HPDE6-E6E7 (cell line): ENCODE measurements around the gene PSRC1.

ENCODE experiments used
- DNase-seq: peaks from one replicate; pipeline ENCODE4 v3.0.0; 2011; ENCODE audit warnings: missing footprints; ENCODE audit errors: extremely low spot score

PSRC1 gene

DNA sequence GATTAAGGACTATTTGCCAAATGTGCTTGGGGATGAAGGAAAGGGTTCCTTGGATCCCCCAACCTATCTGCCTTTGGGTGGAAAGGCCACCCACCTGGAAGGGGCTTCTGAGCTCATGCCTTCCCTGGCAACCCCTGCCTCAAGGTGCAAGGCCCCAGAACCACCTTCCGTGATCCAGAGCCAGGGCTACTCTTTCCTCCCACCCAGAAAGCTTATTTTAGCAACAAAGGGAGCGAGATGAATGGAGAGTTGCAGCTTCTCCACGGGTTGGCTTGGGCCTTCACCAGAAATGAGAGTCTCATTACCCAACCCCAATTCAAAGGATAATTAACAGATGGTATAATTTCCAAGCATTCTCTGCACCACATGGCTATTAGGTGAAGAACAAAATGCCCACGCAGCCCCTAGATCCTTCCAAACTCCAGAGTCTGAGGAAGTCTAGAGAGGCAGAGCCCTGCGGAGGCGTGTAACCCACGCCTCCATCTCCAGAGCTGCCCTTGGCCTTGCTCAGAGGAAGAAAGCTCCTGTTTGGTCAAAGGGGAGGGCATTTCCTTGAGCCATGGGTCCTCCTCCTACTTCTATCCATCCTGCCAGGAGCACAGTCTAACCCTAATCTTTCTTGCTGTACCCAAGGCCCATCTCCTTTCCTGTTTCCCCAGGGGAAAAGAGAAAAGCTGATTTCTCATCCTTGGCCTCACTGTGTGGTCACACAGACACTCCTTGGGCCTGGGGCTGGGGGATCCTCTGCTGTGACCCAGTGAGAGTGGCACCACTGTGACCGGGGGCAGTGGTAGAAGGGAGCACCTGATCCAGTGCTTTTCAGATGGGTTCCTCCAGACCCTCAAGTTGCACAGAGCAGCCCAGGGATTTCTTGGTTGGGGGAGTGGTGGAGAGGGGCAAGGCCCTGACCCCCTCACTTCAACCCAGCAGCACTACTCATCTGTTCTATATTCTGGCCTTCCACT is 35.3 kb downstream of the PSRC1 start:
- DNase-seq, result no peak

DNA sequence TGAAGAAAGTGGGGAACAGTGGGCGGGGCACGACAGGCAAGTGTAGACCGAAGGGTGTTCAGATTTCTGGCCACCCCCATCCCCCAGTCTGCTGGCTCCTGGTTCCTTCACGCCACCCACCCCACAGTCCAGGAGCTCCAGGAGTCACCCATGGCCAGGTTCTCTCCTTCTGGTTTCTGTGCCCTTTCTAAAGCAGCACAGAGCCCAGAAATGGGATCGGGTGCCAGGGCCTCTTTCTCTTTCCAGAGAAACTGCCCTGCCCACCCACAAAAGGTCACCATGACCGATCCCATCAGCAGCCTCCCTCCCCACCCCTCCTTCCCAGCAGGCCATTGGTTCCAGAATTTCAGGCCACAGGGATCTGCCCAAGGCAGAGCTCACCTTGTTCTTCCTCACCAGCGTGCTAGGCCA is 36.8 kb downstream of the PSRC1 start:
- no peak for DNase-seq

DNA sequence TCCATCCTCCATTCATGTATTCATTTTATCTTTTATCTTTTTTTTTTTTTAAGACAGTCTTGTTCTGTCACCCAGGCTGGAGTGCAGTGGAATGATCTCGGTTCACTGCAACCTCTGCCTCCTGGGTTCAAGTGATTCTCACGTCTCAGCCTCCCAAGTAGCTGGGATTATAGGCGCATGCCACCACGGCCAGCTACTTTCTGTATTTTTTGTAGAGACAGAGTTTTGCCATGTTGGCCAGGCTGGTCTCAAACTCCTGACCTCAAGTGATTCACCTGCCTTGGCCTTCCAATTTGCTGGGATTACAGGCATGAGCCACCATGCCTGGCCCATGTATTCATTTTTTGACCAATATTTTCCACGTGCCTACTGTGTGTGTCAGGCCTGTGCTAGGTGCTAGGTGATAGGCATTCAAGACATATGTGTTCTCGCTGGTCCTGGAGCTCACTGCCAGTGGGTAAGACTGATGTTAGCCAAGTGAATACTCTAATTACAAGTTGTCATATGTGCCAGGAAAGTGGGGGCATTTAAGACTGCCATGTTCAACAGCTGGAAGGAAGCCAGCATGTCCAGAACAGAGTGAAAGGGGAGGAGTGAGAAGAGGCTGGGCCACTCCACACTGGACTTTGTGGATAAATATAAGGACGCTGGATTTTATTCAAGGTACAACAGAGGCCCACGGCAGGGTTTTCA is 38.9 kb downstream of the PSRC1 start:
- DNase-seq, result no peak

DNA sequence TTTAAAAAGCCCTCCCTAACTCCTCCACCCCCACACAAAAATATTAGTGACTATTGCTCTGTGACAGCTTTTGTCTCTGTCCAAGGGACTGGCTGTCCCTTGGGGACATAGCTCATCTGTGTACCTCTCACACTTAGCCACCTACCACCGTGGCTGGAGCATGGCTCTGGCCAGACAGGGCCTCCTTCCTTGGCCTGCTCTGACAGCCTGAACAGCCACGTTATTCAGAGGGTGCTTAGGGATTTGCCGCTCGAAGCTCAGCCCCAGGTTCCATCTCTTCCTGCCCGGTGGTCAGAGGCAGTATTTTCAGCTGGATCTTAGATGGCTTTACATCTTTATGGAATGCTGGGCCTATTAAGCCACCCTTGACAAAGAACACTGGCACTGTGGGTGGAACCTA is 39.7 kb downstream of the PSRC1 start:
- DNase-seq, result no peak

DNA sequence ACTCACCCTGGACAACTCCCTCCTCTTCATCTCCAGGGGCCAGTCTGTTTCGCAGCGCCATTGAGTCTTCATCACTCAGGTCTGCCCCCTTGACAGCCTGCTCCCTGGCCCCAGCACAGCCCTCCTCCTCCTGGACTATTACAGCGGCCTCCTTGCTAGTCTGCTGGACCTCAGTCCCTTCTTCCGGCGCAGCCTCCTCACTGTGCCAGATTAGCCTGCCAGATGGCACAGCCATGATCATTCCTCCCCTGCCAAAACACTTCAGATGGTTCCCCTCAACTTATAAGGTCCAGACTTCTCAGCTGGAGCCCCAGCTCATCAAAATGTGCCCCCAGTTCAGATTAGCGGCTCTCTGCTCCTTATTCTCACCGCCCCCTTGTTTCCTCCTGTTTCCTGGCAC is 40.6 kb downstream of the PSRC1 start:
- DNase-seq, result no peak

DNA sequence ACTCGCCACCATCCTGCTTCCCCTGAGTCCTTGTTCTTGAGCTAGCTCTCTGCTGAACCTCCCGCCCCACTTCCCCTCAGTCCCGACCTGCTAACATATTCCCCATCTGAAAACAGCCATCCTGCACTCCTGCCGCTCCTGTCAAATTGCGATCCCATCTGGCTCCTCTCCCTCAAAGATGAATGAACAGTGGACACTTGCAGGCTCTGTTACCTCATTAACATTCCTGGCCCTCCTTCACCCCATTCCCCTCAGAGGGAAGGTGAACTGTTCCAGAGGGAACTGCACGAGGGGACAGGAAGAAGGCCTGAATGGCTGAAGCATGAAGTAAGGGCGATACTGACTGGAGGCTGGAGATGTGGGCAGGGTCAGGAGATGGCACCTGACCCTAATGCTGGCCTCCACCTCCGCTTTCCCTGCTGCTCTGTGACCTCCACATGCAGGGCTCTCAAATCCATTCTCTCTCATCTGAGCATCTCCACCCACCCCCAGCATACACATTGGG is 41.1 kb downstream of the PSRC1 start:
- DNase-seq, result no peak

DNA sequence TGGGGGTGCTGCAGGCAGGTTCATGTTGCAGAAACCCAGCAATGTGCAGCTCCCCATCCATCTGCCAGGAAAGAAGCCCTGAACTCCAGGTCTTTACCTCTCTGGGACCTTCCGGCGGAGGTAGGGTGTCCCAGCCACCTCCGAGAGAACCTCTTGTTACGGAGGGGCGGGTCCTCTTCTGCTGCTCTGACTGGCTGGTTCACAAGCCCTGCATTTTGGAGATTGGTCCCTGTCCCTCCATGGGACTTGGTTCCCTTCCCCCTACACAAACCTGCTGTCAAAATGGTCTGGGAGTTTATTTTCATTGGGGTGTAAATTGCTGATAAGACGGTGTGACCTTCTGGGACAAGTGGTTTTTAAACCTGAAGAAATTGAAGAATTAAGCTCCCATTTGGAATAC is 41.6 kb downstream of the PSRC1 start:
- DNase-seq, result no peak

DNA sequence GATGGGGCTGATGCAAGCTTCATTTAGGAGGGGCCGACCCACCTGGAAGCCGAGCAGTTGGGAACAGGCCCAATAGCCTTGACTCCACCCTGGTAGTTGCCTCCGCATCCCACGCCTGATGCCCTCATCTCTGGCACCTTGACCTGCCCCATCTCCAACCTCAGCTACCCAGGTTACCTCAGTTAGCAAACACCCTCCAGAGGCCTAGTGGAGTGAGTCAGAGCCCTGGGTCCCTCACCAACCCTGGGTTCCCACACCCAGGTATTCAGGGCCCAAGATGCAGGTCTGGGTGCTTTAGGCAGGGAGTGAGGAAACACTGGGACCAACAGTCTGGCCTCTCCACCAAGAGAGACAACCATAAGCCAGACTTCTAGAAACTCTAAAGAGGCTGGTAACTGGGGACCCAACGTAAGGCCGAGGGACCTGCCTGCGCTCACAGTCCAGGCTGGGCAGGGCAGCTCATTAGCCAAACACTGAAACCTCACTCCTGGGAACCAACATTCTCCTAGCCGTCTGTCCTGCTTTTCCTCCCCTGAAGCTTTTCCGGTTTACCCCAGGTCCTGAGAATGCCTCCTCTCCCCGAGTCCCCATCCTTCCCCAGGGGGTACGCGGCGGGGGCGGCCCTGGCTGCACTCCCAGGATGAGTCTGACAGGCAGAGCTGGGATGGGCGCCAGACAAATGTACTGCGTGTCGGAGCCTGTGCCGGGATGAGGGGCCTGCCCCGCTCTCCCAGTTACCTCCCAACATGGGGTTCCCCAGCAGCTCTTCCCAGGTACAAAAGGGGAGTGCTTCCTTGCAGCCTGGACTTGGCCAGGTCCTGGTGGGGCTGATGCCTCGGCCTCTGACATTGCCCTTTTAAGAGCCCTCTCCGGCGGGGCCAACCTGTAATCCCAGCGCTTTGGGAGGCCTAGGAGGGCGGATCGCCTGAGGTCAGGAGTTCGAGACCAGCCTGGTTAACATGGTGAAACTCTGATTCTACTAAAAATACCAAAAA is 42.5 kb downstream of the PSRC1 start:
- peak; percentile 93 for DNase-seq

DNA sequence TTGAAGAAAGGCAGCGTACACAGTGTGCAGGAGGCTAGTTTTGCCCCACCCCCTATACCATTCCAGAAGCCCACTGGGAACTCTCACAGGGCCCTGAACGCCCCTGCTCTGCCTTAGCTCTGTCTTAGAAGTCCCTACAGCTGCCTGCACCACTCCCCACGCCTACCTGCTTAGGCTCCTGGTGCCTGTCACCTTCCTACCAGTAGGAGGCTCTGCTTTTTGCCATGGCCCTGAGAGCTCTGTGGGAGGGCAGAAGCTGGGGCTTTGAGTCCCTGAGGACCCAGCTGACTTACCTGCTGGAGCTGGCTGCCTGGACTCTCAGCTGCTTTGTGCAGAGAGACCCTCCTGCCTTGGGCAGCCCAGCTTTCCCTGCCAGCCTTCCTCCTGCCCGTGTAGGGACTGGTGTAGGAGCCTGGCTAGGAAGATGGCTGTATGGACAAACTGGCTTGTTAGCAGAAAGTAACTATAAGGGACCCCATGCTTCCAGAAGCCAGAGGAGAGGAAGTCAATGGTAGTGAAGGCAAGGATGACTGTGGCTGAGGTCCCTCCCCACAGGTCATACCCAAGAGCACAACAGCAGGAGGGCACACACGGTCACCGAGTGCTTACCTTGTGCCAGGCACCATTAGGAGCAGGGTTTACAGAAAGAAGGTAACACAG is 43.4 kb downstream of the PSRC1 start:
- peak; percentile 67 for DNase-seq

DNA sequence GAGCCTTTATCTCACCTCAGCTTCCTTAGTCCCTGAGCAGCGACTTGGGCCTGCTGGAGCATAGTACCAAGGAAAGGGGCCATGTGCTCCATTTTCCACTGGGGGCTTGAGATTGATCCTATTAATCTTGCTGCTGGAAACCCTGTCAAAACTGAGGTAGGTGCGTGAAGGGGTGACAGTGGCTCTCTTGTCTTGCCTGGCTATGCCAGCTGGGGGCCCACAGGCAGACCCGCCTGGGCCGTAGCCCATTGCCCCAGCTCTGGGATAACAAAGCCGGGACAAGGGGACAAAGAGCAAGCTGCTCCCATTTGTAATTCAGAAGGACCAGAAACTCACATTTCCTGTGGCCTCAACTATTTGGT is 43.9 kb downstream of the PSRC1 start:
- DNase-seq, result no peak

DNA sequence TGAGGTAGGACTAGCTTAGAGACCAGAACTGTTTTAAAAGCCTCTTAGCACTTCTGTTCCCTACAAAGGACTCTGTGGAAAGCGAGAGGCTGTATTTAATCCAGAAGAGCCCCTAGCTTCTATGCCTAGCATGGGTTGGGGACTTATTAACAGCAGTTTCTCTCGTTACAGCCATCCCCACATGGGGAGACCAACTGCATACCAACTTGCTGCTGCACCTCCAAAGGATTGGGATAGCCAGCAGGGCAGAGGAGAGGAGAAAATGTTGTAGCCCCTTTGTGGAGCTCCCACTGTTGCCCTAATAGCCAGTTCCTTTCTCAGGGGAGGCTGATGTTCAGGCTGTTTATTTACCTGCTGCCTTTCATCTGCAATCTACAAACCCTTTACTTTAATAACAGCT is 44.6 kb downstream of the PSRC1 start:
- no peak for DNase-seq

DNA sequence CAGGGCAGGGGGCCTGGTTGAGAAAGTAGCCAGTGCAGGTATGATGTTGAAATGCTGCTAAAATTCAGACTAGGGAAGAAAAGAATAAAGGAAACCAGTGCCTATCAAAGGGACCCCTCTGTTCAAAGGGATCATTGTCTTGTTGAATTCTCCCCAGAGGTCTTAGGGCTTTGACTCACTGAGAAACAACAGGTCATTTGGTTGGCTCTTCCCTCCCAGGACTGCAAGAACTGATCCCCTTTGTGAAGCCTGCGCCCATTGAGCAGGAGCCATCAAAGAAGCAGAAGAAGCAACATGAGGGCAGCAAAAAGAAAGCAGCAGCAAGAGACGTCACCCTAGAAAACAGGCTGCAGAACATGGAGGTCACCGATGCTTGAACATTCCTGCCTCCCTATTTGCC is 45.4 kb downstream of the PSRC1 start:
- no peak for DNase-seq

DNA sequence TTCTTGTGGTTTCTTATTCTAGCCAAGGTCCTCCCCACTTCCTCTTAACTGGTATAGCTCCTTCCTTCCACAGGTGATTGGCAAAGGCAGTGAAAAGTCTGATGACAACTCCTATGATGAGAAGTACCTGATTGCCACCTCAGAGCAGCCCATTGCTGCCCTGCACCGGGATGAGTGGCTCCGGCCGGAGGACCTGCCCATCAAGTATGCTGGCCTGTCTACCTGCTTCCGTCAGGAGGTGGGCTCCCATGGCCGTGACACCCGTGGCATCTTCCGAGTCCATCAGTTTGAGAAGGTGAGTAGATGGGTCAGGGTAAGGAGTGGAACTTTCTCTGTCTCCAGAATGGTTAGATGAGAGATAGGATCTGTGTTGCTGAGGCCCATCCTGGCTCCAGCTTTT is 47.8 kb downstream of the PSRC1 start:
- DNase-seq, result no peak

DNA sequence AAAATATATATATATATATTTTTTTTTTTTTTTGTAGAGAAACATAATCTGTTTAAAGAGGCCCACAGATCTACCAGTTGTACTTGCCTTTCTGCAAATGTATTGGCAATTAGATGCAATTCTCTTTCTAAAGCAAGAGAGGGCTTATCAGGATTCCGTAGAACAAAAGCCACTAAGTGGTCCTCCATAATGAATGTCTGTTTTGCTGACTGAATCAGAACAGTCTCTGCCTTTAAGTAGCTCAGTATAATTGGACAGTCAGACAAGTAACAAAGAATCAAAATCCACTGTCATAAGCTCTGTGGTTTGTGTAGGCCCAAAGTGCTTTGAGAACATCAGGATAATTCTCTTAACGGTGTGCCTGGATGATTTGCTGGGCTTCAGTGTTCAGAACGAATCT is 51.9 kb downstream of the PSRC1 start:
- no peak for DNase-seq
